NK-92 (cell line): Measurements from ENCODE around the gene MRPL34.
"Not testable (repeated sequence)": the region's sequence is repeated elsewhere in the genome, so short reads cannot be mapped to it uniquely, and the experiment has no call there.

ENCODE experiments used
- DNase-seq: peaks from one replicate; lab custom pipeline; 2025; ENCODE audit not compliant: unreplicated experiment; lab: John Stamatoyannopoulos, UW

The MRPL34 gene

DNA sequence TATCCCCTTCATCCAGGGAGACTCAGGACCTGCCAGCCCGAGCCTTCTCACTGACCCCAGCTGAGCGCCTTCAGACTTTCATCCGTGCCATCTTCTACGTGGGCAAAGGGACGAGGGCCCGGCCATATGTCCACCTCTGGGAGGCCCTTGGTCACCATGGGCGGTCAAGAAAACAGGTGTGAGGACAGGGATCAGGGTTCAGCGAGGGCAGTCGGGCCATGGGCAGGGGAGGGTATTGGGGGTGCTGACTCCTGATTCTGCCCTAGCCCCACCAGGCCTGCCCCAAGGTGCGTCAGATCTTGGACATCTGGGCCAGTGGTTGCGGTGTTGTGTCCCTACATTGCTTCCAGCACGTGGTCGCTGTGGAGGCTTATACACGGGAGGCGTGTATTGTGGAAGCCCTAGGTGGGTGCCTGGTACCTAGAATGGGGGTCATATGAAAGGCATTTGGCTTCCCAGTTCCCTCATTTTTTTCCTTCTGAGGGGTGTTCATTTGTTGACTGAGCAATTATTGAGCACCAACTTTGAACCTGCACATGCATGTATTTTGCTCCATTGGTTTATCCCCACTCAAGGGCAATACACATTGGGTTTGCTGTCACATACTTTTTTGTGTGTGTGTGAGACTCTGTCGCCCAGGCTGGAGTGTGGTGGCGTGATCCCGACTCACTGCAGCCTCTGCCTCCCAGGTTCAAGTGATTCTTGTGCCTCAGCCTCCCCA is 20.1 kb upstream of the MRPL34 start:
- DNase-seq = no peak

DNA sequence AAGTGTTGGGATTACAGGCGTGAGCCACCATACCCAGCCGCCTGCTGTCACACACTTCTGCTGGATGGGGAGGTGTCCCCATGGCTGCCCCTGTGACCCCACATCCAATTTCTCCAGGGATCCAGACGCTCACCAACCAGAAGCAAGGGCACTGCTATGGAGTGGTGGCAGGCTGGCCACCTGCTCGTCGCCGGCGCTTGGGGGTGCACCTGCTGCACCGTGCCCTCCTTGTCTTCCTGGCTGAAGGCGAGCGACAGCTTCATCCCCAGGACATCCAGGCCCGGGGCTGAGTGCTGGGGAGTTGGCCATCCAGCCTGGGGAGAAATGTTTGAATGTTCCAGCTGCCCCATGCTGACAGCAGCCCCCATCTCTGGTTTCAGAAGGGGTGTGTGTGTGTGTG is 19.4 kb upstream of the MRPL34 start:
- DNase-seq = no peak

DNA sequence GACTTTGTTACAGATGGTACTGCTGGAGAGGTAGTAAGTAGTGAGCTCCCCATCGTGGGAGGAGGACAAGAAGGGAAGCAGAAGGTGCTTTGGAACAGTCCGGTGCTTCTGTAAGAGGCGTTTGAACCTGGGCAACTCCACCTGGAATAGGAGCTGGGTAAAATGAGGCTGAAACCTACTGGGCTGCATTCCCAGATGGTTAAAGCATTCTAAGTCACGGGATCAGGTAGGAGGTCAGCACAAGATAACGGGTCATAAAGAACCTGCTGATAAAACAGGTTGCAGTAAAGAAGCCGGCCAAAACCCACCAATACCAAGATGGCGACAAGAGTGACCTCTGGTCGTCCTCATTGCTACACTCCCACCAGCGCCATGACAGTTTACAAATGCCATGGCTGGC is 18.9 kb upstream of the MRPL34 start:
- no peak for DNase-seq

DNA sequence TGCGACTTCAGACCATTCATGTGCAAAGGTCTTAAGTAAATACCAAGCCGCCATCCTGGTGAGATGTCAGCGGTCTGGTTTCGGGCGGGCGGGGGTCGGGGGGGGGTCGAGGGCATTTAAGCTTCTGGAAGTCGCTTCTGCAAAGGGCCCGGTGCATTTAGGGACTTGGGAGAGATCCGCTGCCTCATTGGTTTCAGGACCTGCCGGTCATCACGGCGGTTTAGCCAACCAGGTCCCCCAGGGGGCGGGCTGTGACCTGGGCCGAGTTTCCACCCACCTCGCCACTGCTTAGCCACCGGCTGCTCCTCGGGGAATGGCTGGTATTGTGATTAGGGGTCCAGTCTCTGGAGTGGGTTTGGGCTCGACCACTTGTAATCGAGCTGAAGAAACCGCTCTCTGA is 16.2 kb upstream of the MRPL34 start:
- DNase-seq = no peak

DNA sequence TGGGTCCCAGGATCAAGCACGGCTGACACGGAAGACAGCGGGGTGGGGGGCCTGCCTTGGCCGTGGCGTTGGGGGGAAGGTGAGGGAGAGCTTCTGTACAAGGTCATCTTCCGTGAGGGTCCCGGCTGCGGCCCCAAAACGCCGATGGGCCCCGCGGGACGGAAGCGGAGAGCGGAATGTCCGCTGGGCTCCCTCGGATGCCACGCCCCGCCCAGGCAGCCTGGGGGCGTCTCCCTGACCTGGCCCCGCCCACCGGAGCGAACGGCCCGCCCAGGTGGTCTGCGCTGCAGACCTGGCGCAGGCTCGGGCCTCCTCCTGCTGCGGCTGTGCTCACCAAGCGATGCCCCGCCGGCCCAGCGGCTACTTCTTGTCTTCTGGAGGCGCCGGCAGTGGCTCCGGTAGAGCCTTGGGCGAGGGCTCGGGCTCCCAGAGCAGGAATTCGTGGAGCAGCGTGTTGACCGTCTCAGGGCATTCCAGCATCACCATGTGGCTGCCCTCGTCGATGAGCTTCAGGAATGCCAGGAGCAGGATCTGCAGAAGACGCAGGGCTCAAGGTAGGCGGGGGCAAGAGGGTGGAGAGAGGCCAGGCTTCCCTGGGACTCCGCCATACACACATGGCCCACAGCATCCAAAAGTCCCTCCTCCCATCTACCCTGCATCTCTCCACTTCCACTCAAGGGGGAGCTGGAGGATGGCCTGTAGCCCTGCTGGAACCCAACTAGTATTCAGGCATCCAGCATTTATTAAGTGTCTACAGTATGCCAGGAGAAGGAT is 13.2 kb upstream of the MRPL34 start:
- DNase-seq = no peak

DNA sequence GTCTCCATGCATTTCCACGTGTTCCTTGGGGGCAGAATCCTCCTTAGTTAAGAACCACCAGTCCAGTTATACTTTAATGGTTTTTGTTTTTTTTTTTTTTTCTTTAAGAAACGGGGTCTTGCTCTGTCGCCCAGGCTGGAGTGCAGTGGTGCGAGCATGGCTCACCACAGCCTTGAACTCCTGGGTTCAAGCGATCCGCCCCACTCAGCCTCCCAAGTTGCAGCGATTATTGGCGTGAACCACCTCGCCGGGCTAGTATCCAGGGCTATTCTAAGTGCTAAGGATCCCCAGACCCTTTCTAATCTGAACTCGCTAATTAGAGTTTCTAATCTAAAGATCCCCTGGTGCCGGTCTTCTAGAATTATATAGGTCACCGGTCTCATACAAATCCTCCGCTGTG is 12.1 kb upstream of the MRPL34 start:
- no peak for DNase-seq

DNA sequence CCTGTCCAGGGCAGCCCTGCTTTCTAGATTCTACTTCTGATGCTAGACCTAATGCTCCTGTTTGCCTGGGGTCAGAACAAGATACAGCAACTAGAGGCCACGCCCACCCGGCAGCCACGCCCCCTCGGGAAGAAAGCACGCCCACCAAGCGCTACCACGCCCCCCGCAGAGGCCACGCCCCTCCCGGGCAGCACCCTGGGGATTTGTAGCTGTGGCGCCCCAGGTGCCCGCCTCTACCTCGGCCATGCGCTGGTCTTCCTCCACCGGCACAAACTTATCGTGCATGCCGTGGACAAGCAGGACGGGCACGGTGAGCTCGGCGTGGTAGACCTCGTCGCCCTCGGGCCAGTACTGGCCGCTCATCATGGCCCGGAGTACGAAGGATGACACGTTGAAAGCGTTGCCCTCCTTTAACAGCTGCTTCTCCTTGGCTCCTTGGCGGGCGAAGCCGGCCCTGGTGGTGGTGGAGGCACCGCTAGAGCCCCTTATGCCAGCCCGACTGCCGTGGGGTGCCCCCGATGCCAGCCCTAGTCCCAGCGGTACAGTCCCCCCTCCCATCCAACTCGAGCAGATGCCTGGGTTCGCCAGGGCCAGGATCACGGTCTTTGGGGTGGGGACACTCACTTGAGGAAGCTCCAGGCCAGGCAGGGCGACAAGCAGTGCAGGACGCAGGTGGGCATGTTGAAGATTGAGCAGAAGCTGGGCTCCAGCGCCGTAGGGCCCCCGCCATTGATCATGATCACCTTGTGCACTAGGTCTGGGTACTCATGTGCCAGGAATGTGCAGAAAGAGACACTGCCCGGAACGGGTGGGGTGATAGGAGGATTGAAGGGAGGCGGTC is 11.4 kb upstream of the MRPL34 start:
- DNase-seq = no peak

DNA sequence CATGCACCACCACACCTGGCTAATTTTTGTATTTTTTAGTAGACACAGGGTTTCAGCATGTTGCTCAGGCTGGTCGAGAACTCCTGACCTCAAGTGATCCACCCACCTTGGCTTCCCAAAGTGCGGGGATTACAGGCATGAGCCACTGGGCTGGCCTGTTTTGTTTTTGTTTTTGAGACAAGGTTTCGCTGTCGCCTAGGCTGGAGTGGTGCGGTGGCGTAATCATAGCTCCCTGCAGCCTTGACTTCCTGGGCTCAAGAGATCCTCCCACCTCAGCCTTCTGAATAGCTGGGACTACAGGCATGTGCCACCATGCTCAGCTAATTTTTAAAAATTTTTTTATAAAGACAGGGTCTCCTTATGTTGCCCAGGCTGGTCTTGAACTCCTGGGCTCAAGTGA is 10.1 kb upstream of the MRPL34 start:
- DNase-seq = not testable (repeated sequence)

DNA sequence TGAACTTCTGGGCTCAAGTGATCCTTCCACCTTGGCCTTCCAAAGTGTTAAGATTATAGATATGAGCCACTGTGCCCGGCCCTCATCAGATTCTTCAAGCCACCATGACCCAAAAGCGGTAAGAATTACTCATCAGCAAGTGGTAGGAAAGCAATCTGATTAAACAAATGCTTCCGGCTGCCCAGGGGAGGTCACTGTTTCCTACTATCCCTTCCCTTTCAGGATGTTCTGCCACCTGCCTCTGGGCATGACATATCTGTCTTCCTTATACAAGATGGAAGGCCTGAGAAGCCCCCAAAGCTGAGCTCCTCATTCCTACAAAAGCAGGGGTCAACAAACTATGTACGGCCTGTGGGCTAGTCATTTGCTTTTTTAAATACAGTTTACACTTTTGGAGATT is 9.4 kb upstream of the MRPL34 start:
- no peak for DNase-seq

DNA sequence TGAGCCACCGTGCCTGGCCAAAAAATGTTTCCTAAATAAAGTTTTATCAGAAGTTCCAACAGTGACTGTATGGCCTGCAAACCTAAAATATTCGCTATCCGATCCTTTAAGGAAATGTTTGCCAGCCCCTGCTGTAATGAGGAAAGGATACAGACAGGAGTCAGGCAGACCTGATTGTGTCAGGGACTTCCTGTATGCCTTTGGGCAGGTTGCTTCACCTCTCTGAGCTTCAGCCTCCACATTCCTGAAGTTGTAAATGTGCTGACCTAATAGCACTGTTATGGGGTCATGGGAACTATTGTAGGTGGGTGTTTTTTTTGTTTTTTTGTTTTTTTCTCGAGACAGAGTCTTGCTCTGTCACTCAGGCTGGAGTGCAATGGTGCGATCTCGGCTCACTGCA is 8.7 kb upstream of the MRPL34 start:
- no peak for DNase-seq

DNA sequence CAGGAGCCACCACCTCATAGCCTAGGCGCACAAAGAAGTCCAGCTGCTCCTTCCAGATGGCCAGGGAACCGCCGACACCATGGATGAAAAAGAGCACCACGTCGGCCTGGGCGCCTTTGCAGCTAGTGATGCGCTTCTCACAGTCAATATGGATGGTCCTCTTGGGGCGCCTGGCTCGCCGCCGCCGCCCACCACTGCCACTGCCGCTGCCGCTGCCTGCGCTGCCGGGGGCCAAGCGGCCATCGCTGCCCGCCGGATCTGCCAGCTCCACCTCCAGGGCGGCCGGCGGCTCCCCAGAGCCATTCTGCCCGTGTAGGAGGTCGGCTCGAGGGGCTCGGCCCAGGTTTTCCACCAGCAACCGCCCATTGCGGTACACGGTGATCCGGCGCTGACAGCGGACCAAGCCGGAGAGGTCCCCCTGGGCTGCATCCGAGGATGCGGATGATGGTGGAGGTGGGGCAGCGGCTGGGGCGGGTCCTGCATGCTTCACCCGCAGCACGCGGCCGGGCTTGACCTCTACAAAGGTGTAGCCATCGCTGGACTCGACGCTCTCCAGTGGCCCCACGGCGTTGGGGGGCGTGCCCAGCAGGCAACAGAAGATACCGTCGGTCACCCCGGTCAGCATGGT is 4.6 kb upstream of the MRPL34 start:
- DNase-seq = no peak

DNA sequence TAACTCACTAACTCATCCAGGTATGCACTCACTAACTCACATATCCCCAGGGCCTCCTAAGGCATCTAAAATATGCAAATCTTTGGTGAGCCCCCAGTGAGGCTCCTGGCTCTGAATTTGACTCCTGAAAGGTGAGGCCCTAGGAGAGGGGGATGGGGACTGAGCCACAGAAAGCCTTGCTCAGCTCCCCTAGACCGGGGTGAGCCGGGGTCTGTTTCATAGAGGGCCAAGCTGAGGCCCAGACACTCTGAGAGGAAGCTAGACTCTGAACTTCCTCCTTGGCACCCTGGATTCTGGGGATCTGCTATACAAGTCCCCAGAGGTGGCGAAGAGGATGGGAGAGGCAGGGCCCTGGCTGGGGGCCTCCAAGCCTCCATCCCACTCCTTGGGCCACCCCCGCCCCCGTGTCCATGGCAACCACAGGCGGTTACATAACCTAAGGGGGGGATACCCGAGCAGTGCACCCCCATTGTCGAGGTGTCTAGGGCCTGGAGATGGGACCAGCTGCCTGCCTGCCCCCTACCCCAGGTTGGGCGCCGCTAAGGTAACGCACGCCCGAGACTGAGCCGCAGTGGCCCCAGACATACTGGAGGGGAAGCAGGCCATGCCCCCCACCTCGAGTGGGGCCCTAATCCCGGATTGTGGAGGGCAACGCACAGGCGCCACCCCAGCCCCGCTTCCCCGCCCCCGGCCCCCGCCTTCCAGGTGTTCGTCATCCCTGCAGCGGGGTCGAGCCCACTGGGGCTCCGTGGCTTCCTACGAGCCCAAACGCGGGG is 3.1 kb upstream of the MRPL34 start:
- no peak for DNase-seq

DNA sequence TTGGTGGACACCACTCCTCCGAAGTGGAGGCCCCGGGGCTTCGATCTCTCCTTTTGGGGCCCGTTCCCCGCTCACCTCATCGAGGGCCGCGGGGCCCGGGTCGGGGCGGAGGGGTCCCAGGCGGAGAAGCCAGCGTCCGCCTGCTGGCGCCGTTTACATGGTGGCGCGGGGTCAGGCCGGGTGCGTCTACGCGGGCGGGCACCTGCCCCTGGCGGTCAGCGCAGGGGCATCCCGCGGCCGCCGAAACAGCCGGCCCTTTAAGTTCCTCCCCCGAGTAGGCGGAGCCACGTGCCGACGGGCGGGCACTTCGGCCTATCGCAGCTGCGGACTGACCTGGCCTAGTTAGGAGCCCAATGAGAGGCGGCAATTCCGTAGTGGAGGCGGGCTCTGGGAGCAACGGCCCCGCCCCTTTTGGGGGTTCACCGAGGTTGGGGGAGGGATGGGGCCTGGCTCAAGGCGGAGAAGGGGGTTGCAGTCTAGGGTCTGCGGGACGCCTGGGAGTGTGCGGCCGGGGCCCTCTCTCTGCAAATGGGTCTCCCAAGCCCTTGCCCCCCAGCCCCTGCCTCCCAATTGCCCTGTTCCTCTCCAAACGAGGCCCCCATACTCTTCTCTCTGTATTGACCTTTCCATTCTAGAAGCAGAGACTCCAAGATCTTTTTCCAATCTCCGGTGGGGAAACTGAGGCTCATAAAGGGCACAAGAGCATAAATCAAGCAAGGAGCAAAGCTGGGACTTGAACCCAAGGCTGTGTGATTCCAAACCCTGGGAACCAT is 2.3 kb upstream of the MRPL34 start, which contains the start of gene ABHD8:
ABHD8 (minus strand) TSS at position 259 of the 773 bp plus-strand sequence. CDS start 1,809 bp downstream, outside the sequence.
- DNase-seq = no peak

DNA sequence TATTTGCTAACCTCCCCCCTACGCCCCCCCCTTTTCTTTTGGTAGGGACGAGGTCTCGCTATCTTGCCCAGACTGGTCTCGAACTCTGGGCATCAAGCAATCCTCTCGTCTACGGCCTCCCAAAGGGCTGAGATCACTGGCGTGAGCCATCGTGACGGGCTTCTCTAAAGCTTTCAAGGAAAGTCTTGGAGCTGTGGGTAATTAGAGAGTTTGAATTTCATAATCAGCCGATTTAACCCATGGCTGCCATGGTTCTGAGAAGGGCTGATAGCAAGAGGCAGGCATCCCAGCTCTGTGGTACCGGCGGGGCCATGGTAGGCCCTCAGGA is 1.8 kb upstream of the MRPL34 start:
- no peak for DNase-seq

DNA sequence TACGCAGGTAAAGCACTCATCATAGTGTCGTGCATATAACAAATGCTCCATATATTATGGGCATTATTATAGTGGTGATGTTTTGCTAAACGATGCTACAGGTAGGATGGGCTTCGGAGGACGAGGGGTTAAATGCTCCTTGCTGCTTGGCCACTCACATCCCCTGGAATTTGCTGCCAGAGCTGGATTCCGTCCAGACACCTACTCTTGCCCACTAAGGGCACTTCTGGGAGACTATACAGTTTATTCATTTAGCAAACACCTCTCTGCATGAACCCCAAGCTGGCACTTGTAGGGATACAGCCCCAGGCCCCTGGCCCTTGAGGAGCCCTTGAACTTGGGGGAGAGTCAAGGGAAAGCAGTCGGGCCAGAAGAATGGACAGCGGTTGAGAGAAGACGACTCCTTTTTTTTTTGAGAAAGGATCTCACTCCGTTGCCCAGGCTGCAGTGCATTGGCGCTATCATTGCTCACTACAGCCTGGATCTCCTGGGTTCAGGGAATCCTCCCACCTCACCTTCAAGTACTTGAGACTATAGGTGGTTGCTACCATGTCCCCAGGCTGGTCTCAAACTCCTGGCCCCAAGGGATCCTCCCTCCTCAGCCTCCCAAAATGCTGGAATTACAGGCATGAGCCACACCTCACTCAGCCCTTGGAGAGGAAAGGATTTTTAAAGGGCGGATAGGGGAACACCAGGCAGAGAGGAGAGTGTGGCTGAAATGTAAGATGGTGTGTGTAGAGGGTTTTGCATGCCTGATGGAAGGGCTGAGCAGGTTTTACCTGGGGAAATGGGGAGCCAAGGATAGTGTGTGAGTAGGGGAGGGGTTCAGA is 1.1 kb upstream of the MRPL34 start:
- no peak for DNase-seq

DNA sequence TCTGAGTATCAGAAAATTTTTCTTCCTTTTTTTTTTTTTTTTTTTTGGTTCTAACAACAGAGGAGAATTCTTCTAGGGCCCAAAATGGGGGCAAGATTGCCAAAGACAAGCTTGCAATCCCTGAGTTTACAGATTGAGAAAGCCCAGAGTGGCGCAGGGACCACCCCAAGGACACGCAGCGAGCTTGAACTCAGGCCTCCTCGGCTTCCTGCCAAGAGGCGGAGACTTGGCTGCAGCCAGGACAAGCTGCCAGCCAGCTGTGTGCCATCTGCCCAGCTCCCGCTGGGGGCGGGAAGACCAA is 506 bp upstream of the MRPL34 start:
- no peak for DNase-seq

DNA sequence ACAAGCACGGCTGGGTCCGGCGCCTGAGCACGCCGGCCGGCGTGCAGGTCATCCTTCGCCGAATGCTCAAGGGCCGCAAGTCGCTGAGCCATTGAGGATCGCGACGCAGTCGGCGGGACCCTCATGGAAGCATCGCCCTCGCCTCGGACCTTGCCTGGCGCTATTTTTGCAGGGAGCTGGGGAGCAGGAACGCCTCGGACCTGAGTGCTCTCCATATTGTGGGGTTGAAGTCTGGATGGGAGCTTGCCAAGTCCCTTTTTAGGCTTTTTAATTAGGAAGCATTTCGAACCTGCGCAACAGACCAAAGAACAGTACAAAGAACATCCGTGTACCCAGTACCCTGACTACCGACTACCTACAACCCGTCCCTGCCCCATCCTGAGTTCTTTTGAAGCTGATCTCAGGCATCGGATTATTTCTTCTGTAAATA is 628 bp downstream of the MRPL34 start:
- no peak for DNase-seq

DNA sequence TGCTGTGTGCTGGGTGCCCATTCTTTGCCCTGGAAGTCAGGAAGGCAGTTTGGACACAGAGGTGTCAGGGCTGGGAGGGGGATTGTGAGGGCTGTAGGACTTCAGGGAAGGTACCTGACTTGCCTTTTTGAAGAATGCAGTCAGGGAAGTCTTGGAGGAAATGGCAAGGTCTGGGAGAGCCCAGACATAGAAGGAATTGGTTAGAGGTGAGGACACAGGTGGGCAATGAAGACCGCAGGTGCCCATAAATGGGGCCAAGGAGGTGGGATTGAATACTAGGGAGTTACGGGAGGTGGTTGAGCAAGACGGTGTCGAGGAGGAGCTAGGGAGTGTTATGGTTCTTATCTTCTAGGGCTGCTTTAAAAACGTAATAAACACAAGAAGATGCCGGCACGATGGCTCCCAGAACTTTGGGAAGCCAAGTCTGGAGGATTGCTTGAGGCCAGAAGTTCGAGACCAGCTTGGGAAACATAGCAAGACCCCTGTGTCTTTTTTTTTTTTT is 2.3 kb downstream of the MRPL34 start:
- no peak for DNase-seq
